22Rv1 (cell line): ENCODE results near the gene ACOT11.

Experiments
- ZFX ChIP-seq: fragments of 450-650 bp; IDR thresholded peaks from 2 replicates; pipeline ENCODE4 v1.6.1; 2017; ENCODE audit warnings: antibody characterized with exemption, borderline replicate concordance
- TF ChIP-seq, protein P1 (sequence below): fragments of 450-650 bp; IDR thresholded peaks from 2 replicates; pipeline ENCODE4 v1.5.1; 2017; ENCODE audit warnings: mild to moderate bottlenecking

- TF ChIP-seq, protein P1, sequence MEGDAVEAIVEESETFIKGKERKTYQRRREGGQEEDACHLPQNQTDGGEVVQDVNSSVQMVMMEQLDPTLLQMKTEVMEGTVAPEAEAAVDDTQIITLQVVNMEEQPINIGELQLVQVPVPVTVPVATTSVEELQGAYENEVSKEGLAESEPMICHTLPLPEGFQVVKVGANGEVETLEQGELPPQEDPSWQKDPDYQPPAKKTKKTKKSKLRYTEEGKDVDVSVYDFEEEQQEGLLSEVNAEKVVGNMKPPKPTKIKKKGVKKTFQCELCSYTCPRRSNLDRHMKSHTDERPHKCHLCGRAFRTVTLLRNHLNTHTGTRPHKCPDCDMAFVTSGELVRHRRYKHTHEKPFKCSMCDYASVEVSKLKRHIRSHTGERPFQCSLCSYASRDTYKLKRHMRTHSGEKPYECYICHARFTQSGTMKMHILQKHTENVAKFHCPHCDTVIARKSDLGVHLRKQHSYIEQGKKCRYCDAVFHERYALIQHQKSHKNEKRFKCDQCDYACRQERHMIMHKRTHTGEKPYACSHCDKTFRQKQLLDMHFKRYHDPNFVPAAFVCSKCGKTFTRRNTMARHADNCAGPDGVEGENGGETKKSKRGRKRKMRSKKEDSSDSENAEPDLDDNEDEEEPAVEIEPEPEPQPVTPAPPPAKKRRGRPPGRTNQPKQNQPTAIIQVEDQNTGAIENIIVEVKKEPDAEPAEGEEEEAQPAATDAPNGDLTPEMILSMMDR, result no peak
- no peak for TF ChIP-seq ZFX
These were observed 53.7 kb downstream of the ACOT11 start for GRCh38 chr1:54601730-54602129.
